Measurements from ENCODE around the gene SLC10A7.

Gene SLC10A7

DNA sequence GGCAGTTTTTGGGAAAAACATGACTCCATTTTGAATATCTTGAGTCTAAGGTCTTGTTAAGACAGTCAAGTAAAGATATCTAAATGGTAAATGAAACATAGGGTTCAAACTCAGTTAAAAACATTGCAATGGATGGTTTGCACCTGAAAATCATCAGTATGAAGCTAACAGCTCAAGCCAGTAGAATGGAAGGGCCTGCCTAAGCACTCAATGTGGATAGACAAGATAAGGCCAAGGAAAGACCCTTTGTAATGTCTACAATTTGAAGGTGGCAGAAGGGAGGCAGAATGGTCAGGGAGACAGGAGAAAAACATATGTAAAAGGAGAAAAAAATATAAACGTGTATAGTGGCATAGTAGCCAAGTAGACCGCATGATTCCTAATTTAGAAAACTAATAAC is 229.2 kb downstream of the SLC10A7 start:
- no peak for DNase-seq

- DNase-seq = no peak
Observed at GRCh38 chr4:146291313-146291712, 230.4 kb downstream of the SLC10A7 start.

- no peak for DNase-seq
Observed at GRCh38 chr4:146288193-146288592, 233.5 kb downstream of the SLC10A7 start.

GRCh38 chr4:146285037-146285436 is 236.7 kb downstream of the SLC10A7 start:
- DNase-seq = no peak

GRCh38 chr4:146283758-146284651 is 237.7 kb downstream of the SLC10A7 start:
- DNase-seq = no peak

DNA sequence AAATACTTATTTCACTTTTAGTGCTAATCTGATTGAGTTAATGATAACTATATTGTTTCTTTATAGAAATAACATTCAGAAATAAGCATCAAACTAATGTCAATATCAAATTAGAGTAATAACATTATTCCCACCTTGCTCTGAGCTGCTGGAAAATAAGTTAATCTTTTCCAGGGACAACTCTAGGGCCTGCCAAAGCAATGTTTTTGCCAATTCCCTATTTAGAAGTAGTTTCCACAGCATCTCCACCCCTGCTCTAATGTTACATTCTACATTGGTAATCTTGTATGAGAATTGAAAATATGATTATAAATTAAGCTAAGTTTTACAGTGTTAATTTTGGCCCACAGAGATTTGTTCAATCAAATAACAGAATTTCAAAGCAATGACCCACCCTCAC is 239.1 kb downstream of the SLC10A7 start:
- DNase-seq = no peak

- no peak for DNase-seq
Observed at GRCh38 chr4:146278986-146279385, 242.8 kb downstream of the SLC10A7 start.

- DNase-seq = no peak
Observed at GRCh38 chr4:146275370-146275769, 246.4 kb downstream of the SLC10A7 start.

GRCh38 chr4:146274774-146275173 is 247.0 kb downstream of the SLC10A7 start:
- DNase-seq = no peak

- DNase-seq = no peak
Observed at GRCh38 chr4:146273204-146273901, 248.4 kb downstream of the SLC10A7 start.

DNA sequence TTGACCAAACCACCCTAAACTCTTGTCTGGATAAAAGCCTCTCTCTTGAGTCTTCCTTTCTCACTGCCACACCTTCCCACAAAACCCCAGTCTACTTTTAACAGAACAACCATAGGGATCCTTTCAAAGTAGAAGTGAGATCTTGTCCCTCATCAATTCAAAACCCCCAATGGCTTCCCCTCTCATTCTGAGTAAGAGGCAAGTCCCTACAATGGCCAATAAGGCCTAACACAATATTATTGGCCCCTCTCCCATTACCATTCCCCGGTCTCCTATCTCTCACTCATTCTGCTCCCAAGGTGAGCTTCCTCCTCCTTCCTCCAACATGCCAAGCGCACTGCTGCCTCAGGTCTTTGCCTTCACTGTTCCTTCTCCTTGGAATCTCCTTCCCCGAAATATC is 250.3 kb downstream of the SLC10A7 start:
- DNase-seq = no peak

DNA sequence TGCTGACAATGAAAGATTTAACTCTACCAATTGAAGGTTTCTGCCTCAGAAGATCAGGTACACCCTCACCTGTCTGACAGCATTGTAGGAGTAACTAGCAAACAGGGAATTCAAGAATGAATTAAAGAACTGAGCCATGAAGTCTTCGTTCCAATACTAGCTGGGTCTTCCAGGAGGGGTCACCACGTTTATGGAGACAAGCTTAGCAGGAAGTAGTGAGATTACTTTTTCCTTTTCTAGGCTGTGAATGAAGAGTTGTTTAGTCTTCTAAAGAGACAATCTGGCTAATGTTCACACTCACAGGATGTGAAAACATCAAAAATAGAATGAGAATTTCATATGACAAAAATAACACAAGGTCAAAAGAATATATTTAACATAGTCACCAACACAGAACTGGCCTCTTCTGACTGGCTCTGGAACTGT is 252.5 kb downstream of the SLC10A7 start:
- DNase-seq = no peak

- DNase-seq = no peak
Observed at GRCh38 chr4:146267826-146268225, 253.9 kb downstream of the SLC10A7 start.

DNA sequence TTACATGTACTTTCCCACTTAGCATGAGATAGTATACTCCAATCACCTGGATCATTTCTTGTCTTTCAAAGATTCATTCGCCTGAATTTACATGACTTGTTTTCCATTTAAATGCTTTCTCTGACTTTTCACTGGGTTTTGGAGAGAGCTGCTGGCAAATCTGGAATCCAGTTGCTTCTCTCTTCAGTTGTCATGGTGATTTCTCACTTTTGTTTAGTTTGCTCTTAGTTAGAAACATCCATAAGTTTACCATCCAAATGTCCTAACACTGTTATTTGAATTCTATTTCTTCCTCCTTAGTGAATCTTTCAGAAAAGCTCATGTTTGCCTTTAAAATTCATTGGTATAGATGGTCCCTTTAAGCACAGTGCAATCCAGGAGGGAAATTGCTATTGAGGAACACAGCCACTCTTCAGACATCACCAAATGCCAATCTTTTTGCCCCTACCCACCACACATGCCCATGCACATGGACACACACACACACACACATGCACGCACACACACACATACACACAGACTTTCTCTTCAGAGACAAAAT is 255.7 kb downstream of the SLC10A7 start:
- no peak for DNase-seq

DNA sequence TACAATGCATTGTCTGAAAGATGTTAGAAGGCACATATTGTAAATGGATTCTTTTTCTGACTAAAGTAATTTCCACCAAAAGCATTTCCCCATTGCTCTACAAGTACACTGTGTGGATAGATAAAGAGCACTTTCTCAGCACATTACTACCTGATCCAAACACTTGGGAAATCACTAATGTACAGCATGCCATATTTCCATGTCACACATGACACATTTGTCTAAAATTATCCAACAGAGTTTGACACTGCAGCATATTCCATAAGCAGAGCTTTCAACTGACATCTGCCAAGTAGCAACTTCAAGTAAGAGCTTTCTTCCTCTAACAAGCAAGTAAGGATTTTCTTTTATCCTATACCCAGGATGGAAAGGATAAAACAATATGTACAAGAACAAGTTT is 257.9 kb downstream of the SLC10A7 start:
- no peak for DNase-seq

DNA sequence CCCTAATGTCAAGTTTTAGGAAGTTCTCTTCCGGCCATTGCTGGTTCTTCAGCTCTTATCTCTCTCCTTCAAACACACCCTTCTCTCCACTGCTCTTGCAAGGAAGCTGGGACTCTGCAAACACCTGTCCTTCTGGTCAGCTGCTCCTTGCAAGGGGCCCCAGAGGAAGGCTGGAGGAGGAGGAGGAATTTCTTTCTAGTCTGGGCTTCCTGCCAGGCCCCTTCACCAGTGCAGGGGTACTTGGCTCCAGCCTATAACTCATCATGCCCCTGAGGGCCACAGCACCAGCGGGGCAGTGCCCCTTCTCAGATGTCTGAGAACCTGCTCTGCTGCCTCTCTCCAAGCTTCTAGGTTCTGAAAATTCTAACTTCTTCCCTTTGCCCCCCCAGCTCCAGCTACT is 260.7 kb downstream of the SLC10A7 start:
- no peak for DNase-seq

DNA sequence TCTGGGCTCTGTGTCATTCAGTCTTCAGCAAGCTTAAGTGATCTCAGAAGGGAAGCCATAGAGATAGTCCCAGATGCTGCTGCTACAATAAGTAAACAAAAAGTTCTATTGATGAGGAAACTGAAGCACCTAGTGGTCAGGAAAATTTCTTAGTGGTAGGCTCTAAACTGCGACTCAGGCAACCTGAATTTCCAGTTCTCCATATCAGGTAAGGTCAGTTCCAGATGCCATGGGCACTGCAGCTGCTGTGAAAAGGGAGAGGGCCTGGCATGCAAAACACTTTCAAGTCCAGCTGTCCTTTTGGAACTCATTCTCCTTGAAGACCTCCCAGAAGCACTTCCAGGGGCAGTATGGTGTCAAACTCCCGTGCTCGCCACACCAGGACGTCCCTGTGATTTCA is 261.2 kb downstream of the SLC10A7 start:
- DNase-seq = no peak

DNA sequence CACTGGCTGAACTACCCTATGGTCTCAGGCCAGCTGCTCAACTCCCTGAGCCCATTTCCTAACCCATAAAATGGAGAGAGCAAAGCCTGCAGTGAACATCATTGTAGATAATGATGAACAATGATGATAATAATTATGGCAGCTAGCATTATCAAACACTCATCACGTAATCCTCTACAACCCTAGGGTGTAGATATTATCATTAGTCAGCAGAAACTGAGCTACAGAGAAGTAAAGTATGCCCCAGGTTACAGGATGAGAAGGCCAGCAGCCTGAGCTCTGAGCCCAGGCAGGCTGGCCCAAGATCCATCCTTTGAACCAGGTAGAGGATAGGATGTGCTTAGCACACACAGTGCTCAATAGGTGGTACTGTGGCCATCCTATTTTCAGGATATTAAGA is 264.2 kb downstream of the SLC10A7 start:
- DNase-seq = no peak

DNA sequence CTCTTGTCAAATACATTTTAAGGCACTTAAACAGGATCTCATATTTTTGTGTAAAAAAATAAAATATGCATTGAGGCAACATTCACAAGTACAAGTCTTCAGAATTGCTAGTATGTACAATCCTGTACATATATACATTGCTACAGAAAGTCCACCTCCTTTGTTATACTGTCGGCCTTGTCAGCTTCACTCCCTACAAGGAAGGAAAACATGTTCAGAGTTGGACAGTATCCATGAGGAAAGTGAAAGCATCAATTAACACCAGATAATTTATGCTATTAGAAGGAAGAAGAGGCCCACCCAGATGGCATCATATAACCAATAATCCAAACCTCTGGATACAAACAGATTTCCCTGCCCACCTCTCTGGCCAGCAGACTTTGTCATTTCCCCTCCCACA is 265.4 kb downstream of the SLC10A7 start:
- no peak for DNase-seq

GRCh38 chr4:146255874-146256273 is 265.9 kb downstream of the SLC10A7 start:
- no peak for DNase-seq

GRCh38 chr4:146255463-146255862 is 266.3 kb downstream of the SLC10A7 start:
- no peak for DNase-seq

DNA sequence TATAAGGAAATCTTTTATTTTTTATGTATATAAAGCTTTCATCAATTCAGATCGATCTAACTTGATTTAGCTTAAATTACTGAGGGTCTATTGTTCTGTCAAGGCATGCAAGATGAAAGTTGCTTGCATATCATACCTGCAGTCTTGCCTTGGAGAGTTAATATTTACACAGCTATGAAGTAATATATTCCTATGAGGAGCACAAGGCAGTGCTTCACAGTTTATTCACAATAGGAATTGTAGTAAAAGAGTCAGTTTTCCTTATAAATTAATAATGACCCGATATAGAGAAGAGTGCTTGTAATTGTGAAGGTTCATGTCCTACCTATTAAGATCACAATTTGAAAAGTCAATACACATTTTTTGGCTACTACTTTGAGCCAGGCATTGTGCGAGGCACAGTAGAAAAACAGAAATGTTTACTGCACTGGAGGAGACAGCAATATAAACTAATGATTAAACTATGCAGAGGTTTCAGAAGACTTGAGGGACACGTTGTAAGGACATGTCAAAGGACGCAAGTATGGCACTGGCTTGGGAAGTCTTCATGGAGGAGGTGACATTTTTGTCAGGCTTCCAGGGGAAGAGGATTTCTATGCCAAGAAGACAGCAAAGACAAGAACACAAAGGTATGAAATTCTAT is 268.6 kb downstream of the SLC10A7 start:
- DNase-seq = no peak

GRCh38 chr4:146247356-146247755 is 274.4 kb downstream of the SLC10A7 start:
- DNase-seq = no peak

DNA sequence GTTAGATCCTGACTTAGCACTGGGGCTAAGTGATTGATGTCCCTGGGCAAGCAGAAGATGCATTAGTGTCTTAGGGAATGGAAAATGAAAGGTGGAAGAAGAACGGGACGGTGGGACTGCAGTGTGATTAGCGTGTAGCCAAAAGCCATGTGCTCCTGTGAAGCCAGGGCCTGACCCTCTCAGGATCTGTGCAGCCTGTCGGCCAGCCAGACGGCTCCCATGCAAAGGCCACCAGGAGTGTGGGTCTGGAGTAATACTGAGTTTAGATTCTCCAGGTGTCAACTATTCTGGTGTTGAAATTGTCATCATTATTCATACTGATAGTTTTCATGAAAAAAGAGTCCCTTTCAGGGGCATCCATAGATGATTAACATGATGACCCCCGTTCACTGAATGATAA is 275.4 kb downstream of the SLC10A7 start:
- no peak for DNase-seq
